ENCODE results near the gene CCDC18.
"Not testable (repeated sequence)": the region's sequence is repeated elsewhere in the genome, so short reads cannot be mapped to it uniquely, and the experiment has no call there.

DNA sequence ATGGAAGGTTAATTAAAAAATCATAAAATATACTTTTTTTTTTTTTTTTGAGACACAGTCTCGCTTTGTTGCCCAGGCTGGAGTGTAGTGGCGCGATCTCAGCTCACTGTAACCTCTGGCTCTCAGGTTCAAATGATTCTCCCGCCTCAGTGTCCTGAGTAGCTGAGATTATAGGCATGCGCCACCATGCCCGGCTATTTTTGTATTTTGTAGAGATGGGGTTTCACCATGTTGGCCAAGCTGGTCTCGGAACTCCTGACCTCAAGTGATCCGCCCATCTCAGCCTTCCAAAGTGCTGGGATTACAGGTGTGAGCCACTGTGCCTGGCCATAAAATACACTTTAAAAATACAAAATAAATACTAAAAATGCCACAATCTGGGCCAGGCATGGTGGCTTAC is 17.2 kb upstream of the CCDC18 start:
- not testable (repeated sequence) for TF ChIP-seq TEAD4 (CRISPR knock-in tag; IDR thresholded peaks at IDR 0.05); KAT7 (CRISPR knock-in tag; IDR thresholded peaks at IDR 0.05; ENCODE audit: borderline replicate concordance); GABPB1 (CRISPR knock-in tag; IDR thresholded peaks at IDR 0.05); ZBTB43 (CRISPR knock-in tag; IDR thresholded peaks at IDR 0.05); ZNF138 (CRISPR knock-in tag; conservative IDR thresholded peaks at IDR 0.05)
- TF ChIP-seq, protein P1, sequence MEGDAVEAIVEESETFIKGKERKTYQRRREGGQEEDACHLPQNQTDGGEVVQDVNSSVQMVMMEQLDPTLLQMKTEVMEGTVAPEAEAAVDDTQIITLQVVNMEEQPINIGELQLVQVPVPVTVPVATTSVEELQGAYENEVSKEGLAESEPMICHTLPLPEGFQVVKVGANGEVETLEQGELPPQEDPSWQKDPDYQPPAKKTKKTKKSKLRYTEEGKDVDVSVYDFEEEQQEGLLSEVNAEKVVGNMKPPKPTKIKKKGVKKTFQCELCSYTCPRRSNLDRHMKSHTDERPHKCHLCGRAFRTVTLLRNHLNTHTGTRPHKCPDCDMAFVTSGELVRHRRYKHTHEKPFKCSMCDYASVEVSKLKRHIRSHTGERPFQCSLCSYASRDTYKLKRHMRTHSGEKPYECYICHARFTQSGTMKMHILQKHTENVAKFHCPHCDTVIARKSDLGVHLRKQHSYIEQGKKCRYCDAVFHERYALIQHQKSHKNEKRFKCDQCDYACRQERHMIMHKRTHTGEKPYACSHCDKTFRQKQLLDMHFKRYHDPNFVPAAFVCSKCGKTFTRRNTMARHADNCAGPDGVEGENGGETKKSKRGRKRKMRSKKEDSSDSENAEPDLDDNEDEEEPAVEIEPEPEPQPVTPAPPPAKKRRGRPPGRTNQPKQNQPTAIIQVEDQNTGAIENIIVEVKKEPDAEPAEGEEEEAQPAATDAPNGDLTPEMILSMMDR (IDR thresholded peaks at IDR 0.05): not testable (repeated sequence)
- TF ChIP-seq, protein P2, sequence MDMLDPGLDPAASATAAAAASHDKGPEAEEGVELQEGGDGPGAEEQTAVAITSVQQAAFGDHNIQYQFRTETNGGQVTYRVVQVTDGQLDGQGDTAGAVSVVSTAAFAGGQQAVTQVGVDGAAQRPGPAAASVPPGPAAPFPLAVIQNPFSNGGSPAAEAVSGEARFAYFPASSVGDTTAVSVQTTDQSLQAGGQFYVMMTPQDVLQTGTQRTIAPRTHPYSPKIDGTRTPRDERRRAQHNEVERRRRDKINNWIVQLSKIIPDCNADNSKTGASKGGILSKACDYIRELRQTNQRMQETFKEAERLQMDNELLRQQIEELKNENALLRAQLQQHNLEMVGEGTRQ (CRISPR knock-in tag; IDR thresholded peaks at IDR 0.05): not testable (repeated sequence)

Data from WTC11 (cell line).